Body of pancreas (tissue), 4 donors: ENCODE results near the gene IGF2BP2. TPM values are rescaled to one million over a fixed set of nuclear protein-coding genes. Genes with fewer than 3 reads are reported as not detected.

Source experiments
- ATAC-seq: fragments of 150-250 bp; one replicate; pipeline ENCODE4 v1.9.1; 2016
- DNase-seq, 4 donors: peaks; one replicate each; pipeline ENCODE4 v3.0.0-alpha.2; 2019
- H3K27ac ChIP-seq, 4 donors: fragments of 200-600 bp; sonication (generic); 1 replicate in 3 of 4; 2 replicates in 1 of 4; pipeline versions ENCODE4 v1.5.1 to v1.6.1; 2016 to 2019; ENCODE audit warnings: mild to moderate bottlenecking in 1 of 4, mixed read lengths in 1 of 4, moderate library complexity in 1 of 4
- H3K27me3 ChIP-seq, 2 donors: fragments of 200-600 bp; sonication (generic); one replicate each; pipeline ENCODE4 v1.6.0; 2016; ENCODE audit warnings: mild to moderate bottlenecking in 1 of 2
- H3K36me3 ChIP-seq, 2 donors: fragments of 200-600 bp; sonication (generic); replicated peaks in 1 of 2; 2 replicates each; pipeline ENCODE4 v1.5.1; 2016; ENCODE audit warnings: low read depth in 2 of 2; ENCODE audit not compliant: insufficient read depth in 1 of 2
- H3K4me1 ChIP-seq: fragments of 200-600 bp; sonication (generic); one replicate; pipeline ENCODE4 v1.6.0; 2016
- H3K4me3 ChIP-seq, 2 donors: fragments of 200-600 bp; sonication (generic); 1 replicate in 1 of 2; 2 replicates in 1 of 2; pipeline ENCODE4 v1.5.1; 2016 to 2019
- H3K9me3 ChIP-seq, 3 donors: fragments of 200-600 bp; sonication (generic); 1 replicate in 2 of 3; 2 replicates in 1 of 3; pipeline ENCODE4 v1.5.1; 2016
- CTCF ChIP-seq, 7 experiments: fragments of 450-650 bp in 4 of 7; fragments of 200-600 bp in 3 of 7; sonication (generic) in 3 of 7; IDR thresholded peaks; one replicate each; pipeline ENCODE4 v1.5.1; 2016 to 2019; ENCODE audit warnings: antibody characterized with exemption in 7 of 7
- POLR2A ChIP-seq, 3 donors: fragments of 450-650 bp; IDR thresholded peaks; one replicate each; pipeline ENCODE4 v1.6.1; 2016; ENCODE audit warnings: antibody characterized with exemption in 3 of 3, mild to moderate bottlenecking in 2 of 3
- WGBS, 2 donors: methylation state at CpG; one replicate each; pipeline ENCODE4 v1.1.5; 2017; 5-methylcytosine and 5-hydroxymethylcytosine counted together
- intact Hi-C: fragments of 100-400 bp; cut with DNase I; formaldehyde crosslinking; loops from one replicate; pipeline ENCODE4 v1.15.1; 2023
- total RNA-seq, 2 donors: library from RNA; depleted of rRNA; stranded (reverse); fragments of >200 nt; gene quantifications; one replicate each; pipeline ENCODE4 v1.1.0, GENCODE V29; 2016

The IGF2BP2 gene
- total RNA-seq, 2 donors from 2014 or later: 19.4 to 25.2 TPM

DNA sequence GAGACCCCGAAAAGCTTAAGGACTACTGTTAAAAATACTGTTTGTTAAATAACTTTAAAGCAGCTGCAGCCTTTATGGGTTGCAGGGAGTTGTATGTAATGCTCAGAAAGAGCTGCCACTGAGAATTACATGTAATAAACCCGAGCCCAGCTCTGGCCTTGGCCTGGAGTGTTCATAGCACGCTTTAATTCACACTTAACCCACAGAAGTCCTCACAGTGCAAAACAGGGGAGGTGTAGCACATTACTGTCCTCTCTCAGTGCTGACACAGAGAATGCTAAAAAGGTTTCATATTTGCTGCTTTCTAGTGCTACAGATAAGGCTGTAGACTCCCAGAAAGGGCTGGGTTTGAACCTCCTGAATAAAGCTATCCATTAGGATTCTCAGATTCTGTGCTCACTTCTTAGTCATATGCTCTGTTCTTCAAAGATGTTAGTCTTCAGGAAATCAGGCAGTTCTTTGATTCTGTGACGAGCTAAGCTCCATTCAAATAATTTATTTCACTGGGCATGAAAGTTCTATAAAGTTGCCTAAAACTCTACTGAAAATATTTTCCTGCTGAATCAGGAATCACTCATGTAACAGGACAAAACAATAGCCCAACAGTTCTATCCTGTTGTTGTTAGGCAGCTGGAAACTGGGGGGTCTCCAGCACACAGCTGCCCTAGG lies 130.7 kb downstream of the IGF2BP2 start:
- TF ChIP-seq CTCF (IDR thresholded peaks at IDR 0.05) (no peak), POLR2A (IDR thresholded peaks at IDR 0.05) (no peak)
- no peak for DNase-seq
- WGBS, 2 donors: 64 to 74% methylated on average over 4 of the region's 4 CpGs
- Histone ChIP-seq H3K4me1 (no peaks in the 10 kb centered on the region), H3K36me3 (no peaks in the 10 kb centered on the region), H3K27ac (no peak overlapping the region), H3K9me3 (no peaks in the 10 kb centered on the region), H3K27me3 (no peaks in the 10 kb centered on the region), H3K4me3 (no peak overlapping the region)
- intact Hi-C loops: no loop called here
- ATAC-seq: no peak

DNA sequence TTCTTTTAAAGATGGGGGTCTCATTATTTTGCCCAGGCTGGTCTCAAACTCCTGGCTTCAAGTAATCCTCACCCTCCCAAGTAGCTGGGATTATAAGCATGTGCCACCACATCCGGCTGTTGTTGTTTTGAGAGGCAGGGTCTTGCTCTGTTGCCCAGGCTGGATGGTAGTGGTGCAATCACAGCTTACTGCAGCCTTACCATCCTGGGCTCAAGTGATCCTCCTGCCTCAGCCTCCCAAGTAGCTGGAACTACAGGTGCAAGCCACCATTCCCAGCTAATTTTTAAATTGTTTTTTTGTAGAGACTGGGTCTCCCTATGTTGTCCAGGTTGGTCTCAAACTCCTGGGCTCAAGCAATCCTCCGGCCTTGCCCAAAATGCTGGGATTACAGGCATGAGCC lies 133.2 kb downstream of the IGF2BP2 start:
- WGBS, 2 donors: 91 to 94% methylated on average over 2 of the region's 2 CpGs
- DNase-seq: no peak

DNA sequence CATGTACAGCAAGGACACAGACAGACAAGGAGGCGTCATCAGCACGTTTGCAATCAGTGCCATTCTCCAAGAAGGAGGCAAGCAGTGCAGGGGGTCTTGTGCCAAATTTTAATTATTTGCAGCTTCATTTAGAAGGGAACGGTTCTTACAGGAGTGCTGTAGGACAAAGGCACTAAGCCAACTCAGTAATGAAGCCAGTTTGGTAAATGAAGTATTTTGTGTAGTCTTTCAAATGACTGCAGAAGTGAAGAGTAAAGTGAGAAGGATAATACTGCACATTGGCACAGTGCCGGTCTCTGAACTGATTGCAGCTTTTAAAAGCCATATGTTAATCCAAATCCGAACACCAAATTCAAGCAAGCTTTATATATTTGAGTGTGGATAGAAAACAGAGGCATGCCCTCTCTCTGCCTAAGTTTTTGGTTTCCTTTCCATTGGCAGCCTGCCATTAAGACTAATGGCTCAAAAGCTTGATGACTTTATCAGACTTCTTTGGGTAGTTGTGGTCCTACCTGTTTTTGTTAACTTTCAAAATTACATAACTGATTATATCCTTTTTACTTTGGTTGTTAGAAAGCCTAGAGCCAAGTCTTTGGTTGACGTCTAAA lies 137.5 kb downstream of the IGF2BP2 start:
- WGBS, 2 donors: 63 to 69% methylated on average over 6 of the region's 6 CpGs
- Histone ChIP-seq H3K27ac (no peak overlapping the region), H3K27me3 (no peaks in the 10 kb centered on the region), H3K4me1 (no peaks in the 10 kb centered on the region), H3K9me3 (no peaks in the 10 kb centered on the region), H3K36me3 (no peaks in the 10 kb centered on the region), H3K4me3 (no peak overlapping the region)
- no peak for ATAC-seq
- intact Hi-C loops: loop anchor here (10.0 kb wide), 1 partner anchor 77 kb away; no protein-coding TSS in a partner anchor
- TF ChIP-seq CTCF (IDR thresholded peaks at IDR 0.05): no peak
- TF ChIP-seq POLR2A (IDR thresholded peaks at IDR 0.05): no peak
- DNase-seq: no peak

More for the DNA sequence above, 133.2 kb downstream of the IGF2BP2 start:
- no peak overlapping the region for H3K27ac ChIP-seq
- no peaks in the 10 kb centered on the region for H3K27me3 ChIP-seq
- H3K4me3 ChIP-seq: no peak overlapping the region
- ATAC-seq: no peak
- no peaks in the 10 kb centered on the region for H3K9me3 ChIP-seq
- TF ChIP-seq CTCF (IDR thresholded peaks at IDR 0.05): no peak
- TF ChIP-seq POLR2A (IDR thresholded peaks at IDR 0.05): no peak
- no peaks in the 10 kb centered on the region for H3K36me3 ChIP-seq
- no peaks in the 10 kb centered on the region for H3K4me1 ChIP-seq
- intact Hi-C loops: no loop called here

- Histone ChIP-seq H3K4me1 (no peaks in the 10 kb centered on the region), H3K27ac (no peak overlapping the region), H3K4me3 (no peak overlapping the region), H3K27me3 (no peaks in the 10 kb centered on the region), H3K9me3 (no peaks in the 10 kb centered on the region), H3K36me3 (no peaks in the 10 kb centered on the region)
- WGBS, 2 donors: 77 to 87% methylated on average over 9 of the region's 9 CpGs
- no peak for TF ChIP-seq POLR2A (IDR thresholded peaks at IDR 0.05)
- TF ChIP-seq CTCF (IDR thresholded peaks at IDR 0.05): no peak
- no peak for ATAC-seq
- intact Hi-C loops: loop anchor here (10.0 kb wide), 1 partner anchor 79 kb away; no protein-coding TSS in a partner anchor
- DNase-seq: no peak
Measured at GRCh38 chr3:185685231-185686035, 139.4 kb downstream of the IGF2BP2 start.
